Body of pancreas (tissue), 4 donors: ENCODE data around the gene FA2H. TPM values are rescaled to one million over a fixed set of nuclear protein-coding genes. Genes with fewer than 3 reads are reported as not detected.

Experiments
- ATAC-seq: fragments of 150-250 bp; one replicate; pipeline ENCODE4 v1.9.1; 2016
- DNase-seq, 4 donors: peaks; one replicate each; pipeline ENCODE4 v3.0.0-alpha.2; 2019
- H3K27ac ChIP-seq, 4 donors: fragments of 200-600 bp; sonication (generic); 1 replicate in 3 of 4; 2 replicates in 1 of 4; pipeline versions ENCODE4 v1.5.1 to v1.6.1; 2016 to 2019; ENCODE audit warnings: mild to moderate bottlenecking in 1 of 4, mixed read lengths in 1 of 4, moderate library complexity in 1 of 4
- H3K27me3 ChIP-seq, 2 donors: fragments of 200-600 bp; sonication (generic); one replicate each; pipeline ENCODE4 v1.6.0; 2016; ENCODE audit warnings: mild to moderate bottlenecking in 1 of 2
- H3K36me3 ChIP-seq, 2 donors: fragments of 200-600 bp; sonication (generic); replicated peaks in 1 of 2; 2 replicates each; pipeline ENCODE4 v1.5.1; 2016; ENCODE audit warnings: low read depth in 2 of 2; ENCODE audit not compliant: insufficient read depth in 1 of 2
- H3K4me1 ChIP-seq: fragments of 200-600 bp; sonication (generic); one replicate; pipeline ENCODE4 v1.6.0; 2016
- H3K4me3 ChIP-seq, 2 donors: fragments of 200-600 bp; sonication (generic); 1 replicate in 1 of 2; 2 replicates in 1 of 2; pipeline ENCODE4 v1.5.1; 2016 to 2019
- H3K9me3 ChIP-seq, 3 donors: fragments of 200-600 bp; sonication (generic); 1 replicate in 2 of 3; 2 replicates in 1 of 3; pipeline ENCODE4 v1.5.1; 2016
- CTCF ChIP-seq, 7 experiments: fragments of 450-650 bp in 4 of 7; fragments of 200-600 bp in 3 of 7; sonication (generic) in 3 of 7; IDR thresholded peaks; one replicate each; pipeline ENCODE4 v1.5.1; 2016 to 2019; ENCODE audit warnings: antibody characterized with exemption in 7 of 7
- POLR2A ChIP-seq, 3 donors: fragments of 450-650 bp; IDR thresholded peaks; one replicate each; pipeline ENCODE4 v1.6.1; 2016; ENCODE audit warnings: antibody characterized with exemption in 3 of 3, mild to moderate bottlenecking in 2 of 3
- WGBS, 2 donors: methylation state at CpG; one replicate each; pipeline ENCODE4 v1.1.5; 2017; 5-methylcytosine and 5-hydroxymethylcytosine counted together
- intact Hi-C: fragments of 100-400 bp; cut with DNase I; formaldehyde crosslinking; loops from one replicate; pipeline ENCODE4 v1.15.1; 2023
- total RNA-seq, 2 donors: library from RNA; depleted of rRNA; stranded (reverse); fragments of >200 nt; gene quantifications; one replicate each; pipeline ENCODE4 v1.1.0, GENCODE V29; 2016

The FA2H gene
- total RNA-seq, 2 donors from 2014 or later: 3.3 to 5.4 TPM

- DNase-seq: no peak
- H3K9me3 ChIP-seq: no peaks in the 10 kb centered on the region
- no peaks in the 10 kb centered on the region for H3K27me3 ChIP-seq
- no peak overlapping the region for H3K4me3 ChIP-seq
- no peaks in the 10 kb centered on the region for H3K4me1 ChIP-seq
- ATAC-seq: no peak
- H3K27ac ChIP-seq: no peak overlapping the region
- TF ChIP-seq POLR2A (IDR thresholded peaks at IDR 0.05): no peak
- no peak for TF ChIP-seq CTCF (IDR thresholded peaks at IDR 0.05)
- intact Hi-C loops: no loop called here
- WGBS, 2 donors: 92 to 100% methylated on average over 2 to 5 of the region's 5 CpGs
- H3K36me3 ChIP-seq: no peaks in the 10 kb centered on the region
Observed at GRCh38 chr16:74752756-74753155, 21.9 kb downstream of the FA2H start.

GRCh38 chr16:74752258-74752657, 22.4 kb downstream of the FA2H start:
- 89 to 92% methylated on average over 2 of the region's 2 CpGs for WGBS, 2 donors
- Histone ChIP-seq H3K4me1 (no peaks in the 10 kb centered on the region), H3K9me3 (no peaks in the 10 kb centered on the region), H3K4me3 (no peak overlapping the region), H3K27ac (no peak overlapping the region), H3K27me3 (no peaks in the 10 kb centered on the region), H3K36me3 (no peaks in the 10 kb centered on the region)
- DNase-seq (no peak), ATAC-seq (no peak)
- no peak for TF ChIP-seq POLR2A (IDR thresholded peaks at IDR 0.05)
- TF ChIP-seq CTCF (IDR thresholded peaks at IDR 0.05): no peak
- intact Hi-C loops: no loop called here

DNA sequence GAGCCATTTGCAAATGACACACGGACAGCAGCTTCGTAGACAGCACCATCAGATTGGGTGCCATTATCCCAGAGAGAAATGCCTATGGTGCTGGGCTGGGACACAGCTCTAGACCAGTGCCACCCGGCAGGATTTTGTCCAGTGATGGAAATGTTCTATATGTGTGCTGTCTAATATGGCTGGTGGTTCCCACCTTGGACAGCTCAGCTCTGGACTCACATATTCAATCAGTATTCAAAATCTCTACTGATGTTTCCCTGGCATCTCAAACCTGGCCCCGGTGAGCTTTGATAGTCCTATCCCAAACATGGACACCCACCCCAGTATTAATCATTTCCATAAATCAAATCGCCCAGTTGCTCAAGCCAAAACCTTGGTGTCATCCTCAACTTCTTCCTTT, 23.0 kb downstream of the FA2H start:
- TF ChIP-seq CTCF (IDR thresholded peaks at IDR 0.05) (no peak), POLR2A (IDR thresholded peaks at IDR 0.05) (no peak)
- no peak overlapping the region for H3K4me3 ChIP-seq
- WGBS, 2 donors: 91 to 96% methylated on average over 5 of the region's 5 CpGs
- H3K36me3 ChIP-seq: no peaks in the 10 kb centered on the region
- ATAC-seq (no peak), DNase-seq (no peak)
- H3K27ac ChIP-seq: no peak overlapping the region
- H3K9me3 ChIP-seq: no peaks in the 10 kb centered on the region
- H3K4me1 ChIP-seq: no peaks in the 10 kb centered on the region
- H3K27me3 ChIP-seq: no peaks in the 10 kb centered on the region
- intact Hi-C loops: no loop called here

- Histone ChIP-seq H3K9me3 (no peaks in the 10 kb centered on the region), H3K27me3 (no peaks in the 10 kb centered on the region), H3K4me3 (no peak overlapping the region), H3K4me1 (peaks cover 4% of the 10 kb centered on the region), H3K27ac (no peak overlapping the region), H3K36me3 (no peaks in the 10 kb centered on the region)
- intact Hi-C loops: no loop called here
- TF ChIP-seq CTCF (IDR thresholded peaks at IDR 0.05) (no peak), POLR2A (IDR thresholded peaks at IDR 0.05) (no peak)
- ATAC-seq (no peak), DNase-seq (no peak)
- 72 to 76% methylated on average over 18 to 20 of the region's 20 CpGs for WGBS, 2 donors
Observed at GRCh38 chr16:74749291-74750055, 25.1 kb downstream of the FA2H start.

- no peak overlapping the region for H3K27ac ChIP-seq
- H3K36me3 ChIP-seq: no peaks in the 10 kb centered on the region
- WGBS, 2 donors: 89 to 93% methylated on average over 16 to 18 of the region's 19 CpGs
- H3K4me1 ChIP-seq: peaks cover 10% of the 10 kb centered on the region
- no peak overlapping the region for H3K4me3 ChIP-seq
- DNase-seq (no peak), ATAC-seq (no peak)
- no peaks in the 10 kb centered on the region for H3K27me3 ChIP-seq
- intact Hi-C loops: no loop called here
- TF ChIP-seq POLR2A (IDR thresholded peaks at IDR 0.05) (no peak), CTCF (IDR thresholded peaks at IDR 0.05) (no peak)
- H3K9me3 ChIP-seq: no peaks in the 10 kb centered on the region
Observed at GRCh38 chr16:74748616-74749026, 26.0 kb downstream of the FA2H start.
